ENCODE data around the gene TUBB2A. TPM values are rescaled to one million over a fixed set of nuclear protein-coding genes. Genes with fewer than 3 reads are reported as not detected.

The TUBB2A gene
- total and polyA plus RNA-seq, 2 of the 4 experiments (the other 2 are of a cell fraction), result 164 to 264 TPM

DNA sequence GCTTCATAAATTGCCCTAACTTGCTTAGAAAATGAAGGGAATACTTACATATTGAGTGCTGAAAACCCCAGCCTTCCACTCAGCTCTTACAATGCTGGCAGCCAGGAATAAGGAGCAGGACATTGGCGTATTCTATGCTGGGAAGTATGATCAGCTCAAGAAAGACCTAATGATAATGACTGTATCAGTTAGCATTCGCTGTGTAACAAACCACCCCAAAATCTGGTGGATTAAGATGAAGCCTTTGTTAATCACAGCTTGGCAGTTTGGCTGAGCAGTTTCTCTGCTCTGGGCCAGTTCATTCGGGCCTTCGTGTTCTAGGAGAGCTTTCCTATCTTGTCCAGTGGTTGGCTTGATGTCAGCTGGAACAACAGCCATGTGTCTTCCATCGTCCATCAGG, 33.4 kb upstream of the TUBB2A start:
- no peak overlapping the region for H4K91ac ChIP-seq (ENCODE audit: insufficient read depth, low read depth, low read length)
- H4K20me1 ChIP-seq (ENCODE audit: insufficient read depth, low read length), result no peaks in the 10 kb centered on the region
- intact Hi-C loops (cut with micrococcal nuclease) (no loop called here), dilution Hi-C loops (cut with HindIII; ENCODE audit: low sequenced_read_pairs, unreplicated experiment) (no loop called here), in situ Hi-C loops (cut with MboI; ENCODE audit: low sequenced_read_pairs) (no loop called here)
- ChIA-PET POLR2A (ENCODE audit: unreplicated experiment) (no interaction called here), CTCF (no interaction called here)
- H3K4ac ChIP-seq (ENCODE audit: low read depth, low read length), result no peak overlapping the region
- no peak overlapping the region for H2BK20ac ChIP-seq (ENCODE audit: low read depth, low read length)
- no peak overlapping the region for H3K27ac ChIP-seq (ENCODE audit: insufficient read depth, low read length)
- H2AK9ac ChIP-seq (replicated peaks; ENCODE audit: low read depth, low read length, poor library complexity), result no peak overlapping the region
- no peak overlapping the region for H3K18ac ChIP-seq (ENCODE audit: low read depth, low read length)
- no peaks in the 10 kb centered on the region for H3K36me3 ChIP-seq (ENCODE audit: control insufficient read depth, insufficient read depth, low read length)
- no peak overlapping the region for H2BK5ac ChIP-seq (ENCODE audit: low read depth, low read length, poor library complexity, severe bottlenecking)
- peaks cover 5% of the 10 kb centered on the region for H3K9me3 ChIP-seq (ENCODE audit: control insufficient read depth, insufficient read depth, low read length)
- no peak overlapping the region for H4K8ac ChIP-seq (ENCODE audit: low read depth in 2 of 2, low read length in 2 of 2)
- no peak overlapping the region for H2BK15ac ChIP-seq (ENCODE audit: low read depth, low read length)
- H3K27me3 ChIP-seq (ENCODE audit: control insufficient read depth, insufficient read depth, low read length), result peaks cover 20% of the 10 kb centered on the region
- H3K56ac ChIP-seq (ENCODE audit: extremely low read depth, insufficient read depth, low read length), result no peak overlapping the region
- H2AFZ ChIP-seq (replicated peaks; ENCODE audit: low read length, poor library complexity), result no peak overlapping the region
- no peaks in the 10 kb centered on the region for H3K9me1 ChIP-seq (ENCODE audit: insufficient read depth, low read length)
- H3K4me2 ChIP-seq (ENCODE audit: low read depth, low read length), result no peak overlapping the region
- ATAC-seq (ENCODE audit: low read depth) (no peak), DNase-seq (no peak)
- WGBS, 2 experiments (ENCODE audit: extremely low coverage in 2 of 2, insufficient read length in 1 of 2), result no CpG with 5 or more reads among the region's 5 CpGs
- peaks cover 5% of the 10 kb centered on the region for H3K4me1 ChIP-seq (ENCODE audit: control insufficient read depth, insufficient read depth, low read length)
- H3K14ac ChIP-seq (replicated peaks; ENCODE audit: low read depth, low read length), result no peak overlapping the region
- no peak overlapping the region for H2BK120ac ChIP-seq (ENCODE audit: low read depth, low read length)
- BruUV-seq (replicated peaks), result no TSS peak
- H2AK5ac ChIP-seq (ENCODE audit: low read depth, low read length), result no peak overlapping the region
- H3K9ac ChIP-seq (ENCODE audit: low read depth, low read length), result no peak overlapping the region
- H3K79me1 ChIP-seq (ENCODE audit: low read depth in 1 of 2, low read length in 2 of 2), result no peaks in the 10 kb centered on the region
- TF ChIP-seq ELK1 (IDR thresholded peaks at IDR 0.05; ENCODE audit: borderline replicate concordance, low read depth, low read length), result no peak
- TF ChIP-seq MAZ (IDR thresholded peaks at IDR 0.05; ENCODE audit: borderline replicate concordance, low read depth, low read length), result no peak
- no peak overlapping the region for H3K4me3 ChIP-seq (ENCODE audit: insufficient read depth, low read depth, low read length)
- no peak overlapping the region for H3K23ac ChIP-seq (ENCODE audit: low read depth, low read length)
- no peak overlapping the region for H4K5ac ChIP-seq (ENCODE audit: low read depth, low read length)

Measured in IMR-90 (cell line).